ENCODE results near the gene LSM3.

The LSM3 gene

GRCh38 chr3:14179114-14179465 lies 473 bp downstream of the LSM3 start:
- DNase-seq (ENCODE audit: low read depth in 1 of 2, low spot score in 1 of 2), result no peak
- H3K27me3 ChIP-seq (ENCODE audit: insufficient read depth, poor library complexity, severe bottlenecking), result no peaks in the 10 kb centered on the region
- H3K27ac ChIP-seq (replicated peaks), result peak overlapping the region; percentile 76
- TF ChIP-seq SPI1 (IDR thresholded peaks at IDR 0.05; ENCODE audit: borderline replicate concordance, low read depth), result peak; percentile 19; the same call in 1 of the 2 replicates
- no peak for TF ChIP-seq CTCF (IDR thresholded peaks at IDR 0.05; ENCODE audit: insufficient read depth, low read length)
- peak overlapping the region; percentile 77 for H3K4me3 ChIP-seq (replicated peaks; ENCODE audit: insufficient read depth, low read length)

GRCh38 chr3:14179795-14180194 lies 1.2 kb downstream of the LSM3 start:
- no peak for DNase-seq (ENCODE audit: low read depth in 1 of 2, low spot score in 1 of 2)
- Histone ChIP-seq H3K27ac (replicated peaks) (peak overlapping the region; percentile 76; the same call in 1 of the 2 replicates), H3K4me3 (replicated peaks; ENCODE audit: insufficient read depth, low read length) (peak overlapping the region; percentile 77), H3K27me3 (ENCODE audit: insufficient read depth, poor library complexity, severe bottlenecking) (no peaks in the 10 kb centered on the region)
- TF ChIP-seq REST (IDR thresholded peaks at IDR 0.05; ENCODE audit: insufficient replicate concordance, low read depth) (no peak), GABPA (IDR thresholded peaks at IDR 0.05; ENCODE audit: low read depth) (no peak), SPI1 (IDR thresholded peaks at IDR 0.05; ENCODE audit: borderline replicate concordance, low read depth) (no peak), POLR2AphosphoS5 (IDR thresholded peaks at IDR 0.05; ENCODE audit: low read depth) (no peak), CTCF (IDR thresholded peaks at IDR 0.05; ENCODE audit: insufficient read depth, low read length) (no peak)

- no peak overlapping the region for H3K27ac ChIP-seq (replicated peaks)
- no peaks in the 10 kb centered on the region for H3K27me3 ChIP-seq (ENCODE audit: insufficient read depth, poor library complexity, severe bottlenecking)
- TF ChIP-seq GABPA (IDR thresholded peaks at IDR 0.05; ENCODE audit: low read depth), result no peak
- TF ChIP-seq REST (IDR thresholded peaks at IDR 0.05; ENCODE audit: insufficient replicate concordance, low read depth), result no peak
- no peak for TF ChIP-seq POLR2AphosphoS5 (IDR thresholded peaks at IDR 0.05; ENCODE audit: low read depth)
- TF ChIP-seq CTCF (IDR thresholded peaks at IDR 0.05; ENCODE audit: insufficient read depth, low read length), result no peak
- TF ChIP-seq SPI1 (IDR thresholded peaks at IDR 0.05; ENCODE audit: borderline replicate concordance, low read depth), result no peak
- H3K4me3 ChIP-seq (replicated peaks; ENCODE audit: insufficient read depth, low read length), result no peak overlapping the region
- no peak for DNase-seq (ENCODE audit: low read depth in 1 of 2, low spot score in 1 of 2)
Measured at GRCh38 chr3:14181253-14181652, 2.6 kb downstream of the LSM3 start.

GRCh38 chr3:14183015-14183577 lies 4.5 kb downstream of the LSM3 start:
- H3K27me3 ChIP-seq (ENCODE audit: insufficient read depth, poor library complexity, severe bottlenecking), result no peaks in the 10 kb centered on the region
- no peak overlapping the region for H3K4me3 ChIP-seq (replicated peaks; ENCODE audit: insufficient read depth, low read length)
- DNase-seq (ENCODE audit: low read depth in 1 of 2, low spot score in 1 of 2), result no peak
- no peak overlapping the region for H3K27ac ChIP-seq (replicated peaks)
- TF ChIP-seq SPI1 (IDR thresholded peaks at IDR 0.05; ENCODE audit: borderline replicate concordance, low read depth) (no peak), CTCF (IDR thresholded peaks at IDR 0.05; ENCODE audit: insufficient read depth, low read length) (no peak), GABPA (IDR thresholded peaks at IDR 0.05; ENCODE audit: low read depth) (no peak), POLR2AphosphoS5 (IDR thresholded peaks at IDR 0.05; ENCODE audit: low read depth) (no peak), REST (IDR thresholded peaks at IDR 0.05; ENCODE audit: insufficient replicate concordance, low read depth) (no peak)
